ENCODE results near the gene LZTR1.
A peak's percentile ranks its signal among the peaks of the same experiment; 100 is the strongest.
"Not testable (repeated sequence)": the region's sequence is repeated elsewhere in the genome, so short reads cannot be mapped to it uniquely, and the experiment has no call there.

LZTR1 gene

DNA sequence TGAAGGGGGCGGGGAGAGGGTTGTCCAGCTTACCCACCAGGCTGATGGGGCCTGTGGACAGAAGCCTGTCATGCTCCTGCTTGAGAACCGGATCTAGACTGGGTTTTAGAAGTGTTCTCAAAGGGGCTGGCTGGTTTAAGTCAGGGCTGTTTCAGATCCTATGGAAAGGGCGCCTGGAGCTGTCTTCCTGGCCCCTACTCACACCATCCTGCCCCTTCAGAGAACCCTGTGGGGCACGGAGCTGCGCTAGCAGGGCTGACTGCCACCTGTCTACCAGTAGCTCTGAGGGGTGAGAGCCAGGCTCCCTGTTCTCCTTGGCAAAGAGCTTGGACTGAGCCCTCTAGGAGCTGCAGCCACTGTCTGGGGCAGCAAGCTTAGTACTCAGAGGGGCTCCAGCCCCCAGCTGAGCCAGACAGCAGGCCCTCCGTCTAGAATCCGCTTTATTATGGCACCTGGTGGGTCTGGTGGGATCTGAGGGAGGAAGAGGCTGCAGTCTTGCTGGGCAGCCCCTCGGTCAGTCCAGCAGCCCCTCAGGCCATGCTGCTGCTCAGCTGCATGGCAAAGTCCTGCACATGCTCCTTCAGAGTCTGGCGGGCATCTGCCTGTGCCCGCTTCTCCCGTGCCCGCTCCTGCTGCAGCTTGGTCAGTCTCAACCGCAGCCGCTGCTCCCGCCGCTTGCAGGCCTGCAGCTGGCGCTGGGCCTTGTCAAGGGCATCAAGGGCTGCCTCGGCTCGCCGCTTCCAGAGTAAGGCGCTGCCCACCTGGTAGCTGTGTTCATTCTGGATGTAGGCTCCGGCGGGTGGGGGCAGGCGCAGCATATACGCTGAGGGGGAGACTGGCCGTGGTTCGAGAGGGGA lies 17.5 kb downstream of the LZTR1 start:
- peak overlapping the region; percentile 99 for H3K27ac ChIP-seq
- TF ChIP-seq, protein P1, sequence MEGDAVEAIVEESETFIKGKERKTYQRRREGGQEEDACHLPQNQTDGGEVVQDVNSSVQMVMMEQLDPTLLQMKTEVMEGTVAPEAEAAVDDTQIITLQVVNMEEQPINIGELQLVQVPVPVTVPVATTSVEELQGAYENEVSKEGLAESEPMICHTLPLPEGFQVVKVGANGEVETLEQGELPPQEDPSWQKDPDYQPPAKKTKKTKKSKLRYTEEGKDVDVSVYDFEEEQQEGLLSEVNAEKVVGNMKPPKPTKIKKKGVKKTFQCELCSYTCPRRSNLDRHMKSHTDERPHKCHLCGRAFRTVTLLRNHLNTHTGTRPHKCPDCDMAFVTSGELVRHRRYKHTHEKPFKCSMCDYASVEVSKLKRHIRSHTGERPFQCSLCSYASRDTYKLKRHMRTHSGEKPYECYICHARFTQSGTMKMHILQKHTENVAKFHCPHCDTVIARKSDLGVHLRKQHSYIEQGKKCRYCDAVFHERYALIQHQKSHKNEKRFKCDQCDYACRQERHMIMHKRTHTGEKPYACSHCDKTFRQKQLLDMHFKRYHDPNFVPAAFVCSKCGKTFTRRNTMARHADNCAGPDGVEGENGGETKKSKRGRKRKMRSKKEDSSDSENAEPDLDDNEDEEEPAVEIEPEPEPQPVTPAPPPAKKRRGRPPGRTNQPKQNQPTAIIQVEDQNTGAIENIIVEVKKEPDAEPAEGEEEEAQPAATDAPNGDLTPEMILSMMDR (conservative IDR thresholded peaks at IDR 0.05) = no peak

GRCh38 chr22:21000207-21000986 lies 18.3 kb downstream of the LZTR1 start:
- H3K27ac ChIP-seq = peak overlapping the region; percentile 99
- TF ChIP-seq, protein P1 (conservative IDR thresholded peaks at IDR 0.05) = no peak

GRCh38 chr22:21000987-21001600 lies 19.0 kb downstream of the LZTR1 start:
- TF ChIP-seq, protein P1 (conservative IDR thresholded peaks at IDR 0.05) = no peak
- H3K27ac ChIP-seq = peak overlapping the region; percentile 99

- H3K27ac ChIP-seq = peak within 1 kb of the TSS; percentile 99
- TF ChIP-seq, protein P1 (conservative IDR thresholded peaks at IDR 0.05) = no peak
Measured at GRCh38 chr22:21001601-21002325, 19.7 kb downstream of the LZTR1 start, which contains the start of gene THAP7. THAP7 (minus strand) TSS chr22:21002118; CDS start chr22:21001911, 207 bp downstream.

DNA sequence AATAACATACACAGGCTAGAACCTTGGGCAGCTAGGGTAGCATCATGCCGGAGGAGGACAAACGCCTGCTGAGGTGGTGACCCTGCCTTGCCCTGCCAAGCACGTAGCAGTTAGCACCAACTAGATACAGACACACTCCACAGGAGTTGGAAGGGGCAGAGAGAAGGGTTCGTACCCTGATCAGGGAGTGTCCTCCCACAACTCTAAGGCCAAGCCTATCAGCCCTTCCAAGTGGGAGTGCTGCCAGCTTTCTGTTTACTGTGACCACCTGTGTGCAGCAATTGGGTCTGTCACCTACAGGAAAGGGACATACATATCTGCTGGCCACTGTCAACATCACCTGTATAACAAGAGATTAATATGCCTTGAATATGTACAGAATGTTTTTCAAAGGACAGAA lies 21.7 kb downstream of the LZTR1 start:
- H3K27ac ChIP-seq = peak overlapping the region; percentile 99

DNA sequence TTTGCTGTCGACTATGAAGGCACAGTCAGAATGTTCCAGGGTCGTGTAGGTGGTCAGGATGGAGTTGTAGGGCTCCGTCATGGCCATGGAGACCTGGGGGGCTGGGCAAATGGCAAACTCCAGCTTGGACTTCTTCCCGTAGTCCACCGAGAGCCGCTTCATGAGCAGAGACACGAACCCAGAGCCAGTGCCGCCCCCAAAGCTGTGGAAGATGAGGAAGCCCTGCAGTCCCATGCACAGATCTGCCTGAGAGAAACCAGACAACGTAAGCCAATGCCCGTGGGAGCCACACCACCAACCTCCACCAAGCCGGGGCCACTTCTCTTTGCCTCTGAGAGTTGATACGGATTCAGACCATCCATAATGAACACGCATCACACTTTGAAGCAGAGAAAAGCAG lies 27.1 kb downstream of the LZTR1 start:
- not testable (repeated sequence) for H3K27ac ChIP-seq

More for the DNA sequence above, 21.7 kb downstream of the LZTR1 start:
- TF ChIP-seq, protein P1 (conservative IDR thresholded peaks at IDR 0.05) = no peak

GRCh38 chr22:21009638-21010425 lies 27.7 kb downstream of the LZTR1 start:
- TF ChIP-seq, protein P1 (conservative IDR thresholded peaks at IDR 0.05) = no peak
- H3K27ac ChIP-seq = no peak overlapping the region

Data from VCaP (cell line).